HepG2 (cell line): Measurements from ENCODE around the gene ABCD1. TPM values are rescaled to one million over a fixed set of nuclear protein-coding genes. Genes with fewer than 3 reads are reported as not detected.

Experiments used
- ATAC-seq: fragments of 200-7000 bp; cut with Tn5 transposase; 3 replicates; pipeline ENCODE4 v1.9.1; 2020; ENCODE audit warnings: mild to moderate bottlenecking, moderate library complexity
- BruUV-seq: library from RNA; stranded (reverse); fragments of 400-500 nt; replicated peaks from 2 replicates; lab custom pipeline; 2021; lab: Mats Ljungman, UMichigan
- CTCF ChIA-PET: fragments of 300-600 bp; formaldehyde crosslinking; extraction: SDS; loops from one replicate; lab custom pipeline; 2021; ENCODE audit warnings: low total read pairs, inconsistent platforms, low intra/inter-chr PET ratio; lab: Yijun Ruan, JAX
- POLR2A ChIA-PET: fragments of 350-600 bp; sonication (Branson Sonifier 250); formaldehyde crosslinking; loops from one replicate; lab custom pipeline; 2020; ENCODE audit warnings: antibody characterized with exemption, inconsistent platforms; lab: Yijun Ruan, JAX
- DNase-seq: peaks from one replicate; pipeline ENCODE4 v3.0.0-alpha.2; 2015; ENCODE audit warnings: low spot score
- FAIRE-seq: peaks from 3 replicates; lab custom pipeline; 2011; peaks lifted over from hg19 to GRCh38; lab: Jason Lieb, UNC
- H2AFZ ChIP-seq: one replicate; pipeline ENCODE4 v1.6.1; 2011; ENCODE audit warnings: low read length, inconsistent platforms
- H3K27ac ChIP-seq: fragments of 300-600 bp; 3 replicates; pipeline ENCODE4 v1.8.0; 2011; ENCODE audit warnings: mixed run types, mild to moderate bottlenecking, mixed read lengths, low read length, inconsistent platforms; ENCODE audit not compliant: insufficient read depth; ENCODE audit errors: extremely low read length
- H3K27me3 ChIP-seq, 2 experiments: fragments of 200-600 bp in 1 of 2; 2 replicates in 1 of 2; 3 replicates in 1 of 2; pipeline versions ENCODE4 v1.6.0 to v1.8.0; 2011; ENCODE audit warnings: low read length in 2 of 2, mild to moderate bottlenecking in 2 of 2, moderate library complexity in 2 of 2, inconsistent platforms in 1 of 2; ENCODE audit not compliant: insufficient read depth in 2 of 2, control insufficient read depth in 1 of 2
- H3K36me3 ChIP-seq, 2 experiments: fragments of 200-600 bp in 1 of 2; replicated peaks in 1 of 2; 2 replicates in 1 of 2; 3 replicates in 1 of 2; pipeline versions ENCODE4 v1.5.1 to v1.8.0; 2011; ENCODE audit warnings: low read length in 2 of 2, inconsistent platforms in 1 of 2; ENCODE audit not compliant: insufficient read depth in 2 of 2, control insufficient read depth in 1 of 2
- H3K4me1 ChIP-seq: 2 replicates; pipeline ENCODE4 v1.5.1; 2012; ENCODE audit warnings: low read length, inconsistent platforms; ENCODE audit not compliant: insufficient read depth
- H3K4me2 ChIP-seq: 2 replicates; pipeline ENCODE4 v1.6.0; 2011; ENCODE audit warnings: low read depth, low read length, inconsistent platforms
- H3K4me3 ChIP-seq, 3 experiments: fragments of 200-600 bp in 1 of 3; sonication (generic), shearing (Covaris generic) in 1 of 3; replicated peaks in 1 of 3; 2 replicates each; pipeline ENCODE4 v1.5.1; 2011 to 2016; ENCODE audit warnings: low read length in 3 of 3, inconsistent platforms in 2 of 3, low read depth in 2 of 3, mild to moderate bottlenecking in 2 of 3, control low read depth in 1 of 3, mixed read lengths in 1 of 3; ENCODE audit not compliant: insufficient read depth in 1 of 3
- H3K79me2 ChIP-seq: one replicate; pipeline ENCODE4 v1.6.1; 2011; ENCODE audit warnings: low read length, inconsistent platforms; ENCODE audit not compliant: insufficient read depth
- H3K9ac ChIP-seq: 2 replicates; pipeline ENCODE4 v1.6.0; 2011; ENCODE audit warnings: mild to moderate bottlenecking, low read depth, low read length, inconsistent platforms; ENCODE audit not compliant: insufficient read depth
- H3K9me3 ChIP-seq: 2 replicates; pipeline ENCODE4 v1.5.1; 2012; ENCODE audit warnings: mild to moderate bottlenecking, low read length
- H4K20me1 ChIP-seq: 2 replicates; pipeline ENCODE4 v1.6.0; 2011; ENCODE audit warnings: inconsistent platforms, mild to moderate bottlenecking, low read length, moderate library complexity; ENCODE audit not compliant: insufficient read depth
- E2F1 ChIP-seq: sonication (generic); formaldehyde crosslinking; IDR thresholded peaks from 2 replicates; pipeline ENCODE4 v1.5.0; 2020; ENCODE audit warnings: missing genetic modification reagents
- HNF4A ChIP-seq: sonication (generic); formaldehyde crosslinking; IDR thresholded peaks from 2 replicates; pipeline ENCODE4 v1.4.0; 2020; ENCODE audit warnings: missing genetic modification reagents
- MEIS1 ChIP-seq: sonication (generic); formaldehyde crosslinking; IDR thresholded peaks from 2 replicates; pipeline ENCODE4 v1.9.0; 2021; ENCODE audit warnings: mild to moderate bottlenecking, missing genetic modification reagents, moderate library complexity, borderline replicate concordance
- NPAS2 ChIP-seq: sonication (generic); formaldehyde crosslinking; IDR thresholded peaks from 2 replicates; pipeline ENCODE4 v1.8.0; 2022; ENCODE audit warnings: mild to moderate bottlenecking, missing genetic modification reagents, borderline replicate concordance
- SP4 ChIP-seq: sonication (generic); formaldehyde crosslinking; IDR thresholded peaks from 2 replicates; pipeline ENCODE4 v1.8.1; 2023; ENCODE audit warnings: mild to moderate bottlenecking, missing genetic modification reagents
- SSRP1 ChIP-seq: IDR thresholded peaks from 2 replicates; pipeline ENCODE4 v1.6.1; 2016; ENCODE audit warnings: control low read depth
- TCF12 ChIP-seq, 2 experiments: fragments of 450-650 bp in 1 of 2; sonication (generic) in 1 of 2; formaldehyde crosslinking in 1 of 2; IDR thresholded peaks; 2 replicates each; pipeline versions ENCODE4 v1.6.1 to v1.8.0; 2017 to 2022; ENCODE audit warnings: antibody characterized with exemption in 1 of 2, mild to moderate bottlenecking in 1 of 2, missing genetic modification reagents in 1 of 2, moderate library complexity in 1 of 2
- ZFP41 ChIP-seq: sonication (generic); formaldehyde crosslinking; IDR thresholded peaks from 2 replicates; pipeline ENCODE4 v1.4.0; 2020; ENCODE audit warnings: mild to moderate bottlenecking, missing genetic modification reagents, borderline replicate concordance
- ZNF280B ChIP-seq: sonication (generic); formaldehyde crosslinking; IDR thresholded peaks from 2 replicates; pipeline ENCODE4 v1.5.0; 2020; ENCODE audit warnings: missing genetic modification reagents, mild to moderate bottlenecking, borderline replicate concordance
- ZNF562 ChIP-seq: sonication (generic); formaldehyde crosslinking; IDR thresholded peaks from 2 replicates; pipeline ENCODE4 v1.8.0; 2022; ENCODE audit warnings: missing genetic modification reagents, borderline replicate concordance
- ZNF609 ChIP-seq: sonication (generic); formaldehyde crosslinking; IDR thresholded peaks from 2 replicates; pipeline ENCODE4 v1.4.0; 2020; ENCODE audit warnings: mild to moderate bottlenecking, missing genetic modification reagents, borderline replicate concordance
- WGBS: methylation state at CpG from one replicate; pipeline ENCODE4 v1.1.6; 2017; ENCODE audit warnings: low lambda C conversion rate; 5-methylcytosine and 5-hydroxymethylcytosine counted together
- in situ Hi-C: cut with HindIII; loops from 2 replicates; pipeline ENCODE4 v1.10.0; 2017; ENCODE audit warnings: low pct_unique_long_range_greater_than_20kb; ENCODE audit not compliant: extremely low pct_ligation_motif_present
- intact Hi-C: fragments of 100-400 bp; cut with micrococcal nuclease; formaldehyde crosslinking; loops from one replicate; pipeline ENCODE4 v1.10.0; 2022; ENCODE audit not compliant: unreplicated experiment
- polyA plus RNA-seq, 8 experiments: library from polyadenylated mRNA; depleted of rRNA in 3 of 8; stranded (reverse) in 7 of 8; unstranded in 1 of 8; fragments of >200 nt; fragmentation: Illumina TruSeq in 4 of 8; extraction: Trizol in 4 of 8; gene quantifications; 2 replicates each; pipeline versions ENCODE4 v1.2.1 to v1.2.3, GENCODE V29; 2011 to 2016; ENCODE audit warnings: low read depth in 4 of 8, missing spikeins in 1 of 8, mixed read lengths in 1 of 8; ENCODE audit not compliant: insufficient read depth in 1 of 8
- total RNA-seq, 5 experiments: library from RNA; depleted of rRNA; stranded (reverse); fragments of >200 nt; fragmentation: Illumina TruSeq; extraction: Trizol; gene quantifications; 2 replicates each; pipeline ENCODE4 v1.2.3, GENCODE V29; 2016; ENCODE audit warnings: low read depth in 1 of 5

Gene ABCD1
- total and polyA plus RNA-seq, 2 of the 13 experiments (the other 11 are each of a cell fraction or from before 2014, with no cell fraction given): 11.4 to 15.9 TPM

- BruUV-seq: no TSS peak
- H3K9ac ChIP-seq: no peak overlapping the region
- ATAC-seq: no peak
- FAIRE-seq: no peak
- H3K36me3 ChIP-seq: peaks cover 0 to 9% of the 10 kb centered on the region in 2 experiments; a peak in 1 of 5 replicates
- no peak for DNase-seq
- in situ Hi-C loops: no loop called here
- no peak overlapping the region for H3K27ac ChIP-seq
- no peak for TF ChIP-seq SSRP1 (CRISPR knock-in tag)
- TF ChIP-seq HNF4A (CRISPR knock-in tag): no peak
- TF ChIP-seq MEIS1 (CRISPR knock-in tag): no peak
- TF ChIP-seq TCF12 (IDR thresholded peaks at IDR 0.05): no peak
- TF ChIP-seq TCF12 (CRISPR knock-in tag; IDR thresholded peaks at IDR 0.05): no peak
- TF ChIP-seq E2F1 (CRISPR knock-in tag): no peak
- no peak for TF ChIP-seq SP4
- TF ChIP-seq ZFP41 (CRISPR knock-in tag): no peak
- no peak for TF ChIP-seq ZNF562 (CRISPR knock-in tag)
- no peak for TF ChIP-seq NPAS2
- no peak for TF ChIP-seq ZNF609 (CRISPR knock-in tag)
- no peak for TF ChIP-seq ZNF280B (CRISPR knock-in tag)
- no peaks in the 10 kb centered on the region for H3K9me3 ChIP-seq
- H3K4me3 ChIP-seq: no peak overlapping the region
- ChIA-PET CTCF (no interaction called here), POLR2A (no interaction called here)
- H4K20me1 ChIP-seq: peaks cover 15% of the 10 kb centered on the region
- H3K4me1 ChIP-seq: peaks cover 45% of the 10 kb centered on the region
- H2AFZ ChIP-seq: no peak overlapping the region
- H3K79me2 ChIP-seq: peaks cover 8% of the 10 kb centered on the region
- 93% methylated on average over 4 of the region's 14 CpGs for WGBS
- intact Hi-C loops: no loop called here
- H3K27me3 ChIP-seq: no peaks in the 10 kb centered on the region
- H3K4me2 ChIP-seq: no peak overlapping the region
Observed at GRCh38 chrX:153732401-153732800, 7.7 kb downstream of the ABCD1 start.
